ENCODE results near the gene RPUSD1. TPM values are rescaled to one million over a fixed set of nuclear protein-coding genes. Genes with fewer than 3 reads are reported as not detected.
A peak's percentile ranks its signal among the peaks of the same experiment; 100 is the strongest.
"Not testable (repeated sequence)": the region's sequence is repeated elsewhere in the genome, so short reads cannot be mapped to it uniquely, and the experiment has no call there.

RPUSD1 gene
- polyA plus RNA-seq, 1 donor: 13.5 TPM

DNA sequence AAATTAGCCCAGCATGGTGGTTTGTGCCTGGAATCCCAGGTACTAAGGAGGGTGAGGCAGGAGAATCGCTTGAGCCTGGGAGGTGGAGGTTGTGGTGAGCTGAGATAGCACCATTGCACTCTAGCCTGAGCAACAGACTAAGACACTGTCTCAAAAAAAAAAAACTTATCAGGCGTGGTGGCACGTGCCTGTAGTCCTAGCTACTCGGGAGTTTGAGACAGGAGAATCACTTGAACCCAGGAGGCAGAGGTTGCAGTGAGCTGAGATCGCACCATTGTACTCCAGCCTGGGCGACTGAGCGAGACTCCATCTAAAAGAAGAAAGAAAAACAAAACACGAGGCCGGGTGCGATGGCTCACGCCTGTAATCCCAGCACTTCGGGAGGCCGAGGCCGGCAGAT, 45.3 kb downstream of the RPUSD1 start:
- not testable (repeated sequence) for DNase-seq

DNA sequence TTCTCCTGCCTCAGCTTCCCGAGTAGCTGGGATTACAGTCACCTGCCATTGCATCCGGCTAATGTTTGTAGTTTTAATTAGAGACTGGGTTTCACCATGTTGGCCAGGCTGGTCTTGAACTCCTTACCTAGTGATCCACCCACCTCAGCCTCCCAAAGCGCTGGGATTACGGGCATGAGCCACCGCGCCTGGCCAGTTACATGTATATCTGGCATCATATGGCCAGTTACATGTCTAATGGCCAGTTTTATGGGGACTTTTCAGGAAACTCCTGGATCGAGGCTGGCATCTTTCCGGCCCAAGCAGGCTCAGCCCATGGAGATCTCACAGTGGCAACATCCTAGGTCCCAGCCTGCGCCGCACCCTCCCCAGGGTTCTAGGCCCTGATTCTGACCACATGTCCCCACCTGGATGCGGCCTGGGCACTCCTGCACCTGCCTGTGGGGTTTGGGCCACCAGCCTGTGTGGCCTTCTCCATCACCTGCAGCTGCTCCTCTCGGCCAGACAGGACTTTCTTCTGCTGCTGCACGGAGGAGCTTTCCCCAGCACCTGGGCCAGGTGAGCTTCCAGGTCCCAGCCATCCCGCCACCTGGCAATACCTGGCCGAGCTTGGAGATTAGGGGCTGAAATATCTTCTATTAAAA, 46.1 kb downstream of the RPUSD1 start:
- DNase-seq: no peak

DNA sequence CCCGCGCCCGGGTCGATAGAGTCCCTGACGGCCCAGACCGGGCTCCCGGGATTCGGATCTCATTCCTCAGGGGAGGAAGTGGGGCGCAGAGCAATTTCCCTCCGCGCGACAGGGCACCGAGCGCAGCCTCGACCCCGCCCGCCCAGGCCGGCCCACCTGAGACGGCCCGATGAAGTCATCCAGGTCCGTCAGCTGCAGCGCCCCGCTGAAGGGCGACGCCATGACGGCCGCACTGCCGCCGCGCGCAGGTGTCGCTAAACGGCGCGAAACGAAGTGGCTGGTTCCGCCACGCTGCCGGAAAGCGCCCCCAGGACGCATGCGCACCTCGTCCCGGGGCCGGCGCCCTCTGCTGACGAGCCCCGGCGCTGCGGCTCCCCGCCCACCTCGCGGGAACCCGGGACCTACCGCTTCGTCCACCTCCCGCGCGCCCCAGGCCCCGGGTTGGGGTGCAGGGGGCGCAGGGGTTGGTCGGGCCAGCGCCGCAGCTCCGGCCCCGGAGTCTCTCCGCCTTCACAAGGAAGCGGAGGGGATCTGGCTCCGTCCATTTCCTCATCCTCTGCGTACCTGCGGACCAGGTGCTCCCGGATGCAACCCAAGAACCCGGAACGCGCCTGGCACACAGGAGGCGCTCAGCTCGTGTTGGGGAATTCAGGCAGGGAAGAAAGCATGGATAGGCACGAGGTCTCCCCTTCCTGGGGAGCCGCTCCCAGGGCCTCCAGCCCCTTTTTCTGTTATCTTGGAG, 47.2 kb downstream of the RPUSD1 start, which contains the start of gene CIAO3:
Gene CIAO3, minus strand, starts transcription at position 234 of the 742 bp plus-strand sequence. Its CDS starts 12 bp downstream, at position 222.
- peak; percentile 92 for DNase-seq

DNA sequence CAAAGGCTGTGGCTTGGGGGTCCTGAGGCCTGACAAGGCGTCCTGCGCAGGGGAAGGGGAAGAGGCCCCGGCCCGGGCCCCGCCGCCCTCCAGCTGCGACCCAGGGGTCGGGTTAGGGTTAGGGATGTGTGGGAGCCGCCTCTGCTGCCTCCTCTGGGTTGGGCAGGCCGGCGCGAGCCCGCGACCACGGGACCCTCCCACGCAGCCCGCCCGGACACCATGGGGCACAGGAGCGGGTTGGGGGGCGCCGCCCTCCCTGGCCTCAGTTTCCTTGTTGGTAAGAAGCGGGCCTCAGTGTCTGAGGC, 47.8 kb downstream of the RPUSD1 start:
- no peak for DNase-seq

DNA sequence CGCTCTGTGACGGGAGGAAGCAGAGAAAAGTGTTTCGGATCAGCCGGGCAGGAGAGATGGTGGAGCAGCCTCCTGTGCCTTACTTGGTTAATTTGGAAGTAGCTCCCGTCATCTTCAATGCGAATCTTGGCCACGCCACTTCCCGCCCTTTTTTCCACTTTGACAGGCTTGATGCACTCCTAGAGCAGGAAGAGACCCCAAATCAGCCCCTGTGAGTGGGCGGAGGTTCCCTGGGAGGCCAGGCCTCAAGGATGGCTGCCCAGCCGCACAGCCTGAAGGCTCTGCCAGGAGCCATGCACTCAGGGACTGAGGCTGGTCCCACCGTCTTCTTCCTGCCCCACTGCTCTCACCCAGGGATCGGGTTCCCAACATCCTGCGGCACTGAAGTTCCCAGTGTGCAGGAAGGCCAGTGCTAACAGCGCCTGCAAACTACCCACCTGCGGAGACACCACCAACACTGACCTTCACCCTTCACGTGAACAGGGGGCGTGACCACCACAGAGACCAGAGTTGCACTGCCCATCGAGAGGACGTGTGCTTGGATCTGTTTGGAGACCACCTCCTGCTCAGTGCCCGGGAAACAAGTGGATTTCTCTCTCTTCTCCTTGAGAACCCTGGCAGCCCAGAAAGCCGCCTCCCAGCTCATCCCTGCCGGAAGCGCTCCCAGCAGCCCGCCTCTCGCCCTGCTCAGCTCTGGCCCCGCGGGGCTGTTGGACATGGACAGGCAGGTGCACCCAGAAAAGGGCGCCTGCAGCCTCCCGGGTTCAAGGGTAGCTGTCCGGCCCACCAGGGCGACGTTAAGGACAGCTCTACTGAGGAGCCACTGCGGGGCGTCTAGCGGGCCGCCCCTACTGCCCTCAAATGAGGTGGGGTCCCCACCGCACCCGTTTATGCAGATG, 48.4 kb downstream of the RPUSD1 start:
- no peak for DNase-seq

DNA sequence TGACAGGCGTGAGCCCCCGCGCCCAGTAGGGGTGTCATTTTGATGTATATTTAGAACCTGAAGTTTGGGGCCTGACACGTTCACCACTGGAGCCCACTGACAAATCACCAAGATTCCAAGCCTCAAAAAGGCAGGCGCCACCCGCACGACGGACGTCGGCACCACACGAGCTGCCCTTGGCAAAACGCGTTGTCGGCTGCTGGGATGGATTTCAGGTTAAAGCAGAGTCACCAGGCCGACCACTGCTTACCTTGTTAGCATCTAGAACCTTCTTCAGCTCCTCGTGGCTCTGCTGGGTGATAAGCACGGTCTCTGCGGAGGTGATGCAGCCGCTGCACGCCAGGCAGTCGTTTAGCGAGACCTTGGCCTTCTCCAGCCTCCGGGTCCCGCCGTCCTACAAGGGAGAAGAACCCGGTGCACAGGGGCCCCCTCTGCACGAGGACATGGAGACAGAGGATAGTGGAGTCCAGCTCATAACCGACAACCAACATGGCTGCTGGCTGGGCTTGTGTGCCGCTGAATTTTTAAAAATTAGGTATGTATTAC, 51.2 kb downstream of the RPUSD1 start:
- DNase-seq: no peak

DNA sequence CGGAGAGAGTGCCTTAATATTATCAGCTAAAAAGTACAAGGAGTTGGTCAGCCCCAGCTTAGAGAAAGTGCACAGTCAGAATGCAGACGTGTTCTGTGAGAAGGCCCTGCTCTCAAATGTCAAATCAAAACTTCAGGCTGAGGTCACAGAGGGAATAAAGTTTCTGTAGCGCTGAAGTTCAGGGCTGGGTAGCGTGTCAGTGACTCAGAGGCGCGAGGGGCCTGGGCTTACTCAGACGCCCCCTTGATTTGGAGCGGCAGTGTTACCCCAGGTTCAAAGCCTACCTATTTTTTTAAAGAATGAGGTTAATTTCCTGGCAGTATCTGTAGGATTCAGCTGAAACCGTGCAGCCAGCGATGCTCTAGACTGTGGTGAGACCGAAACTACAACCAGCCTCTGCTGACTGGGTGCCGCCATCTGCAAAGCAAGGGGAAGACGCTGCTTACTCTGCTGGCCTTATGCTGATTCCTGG, 52.2 kb downstream of the RPUSD1 start:
- DNase-seq: no peak

DNA sequence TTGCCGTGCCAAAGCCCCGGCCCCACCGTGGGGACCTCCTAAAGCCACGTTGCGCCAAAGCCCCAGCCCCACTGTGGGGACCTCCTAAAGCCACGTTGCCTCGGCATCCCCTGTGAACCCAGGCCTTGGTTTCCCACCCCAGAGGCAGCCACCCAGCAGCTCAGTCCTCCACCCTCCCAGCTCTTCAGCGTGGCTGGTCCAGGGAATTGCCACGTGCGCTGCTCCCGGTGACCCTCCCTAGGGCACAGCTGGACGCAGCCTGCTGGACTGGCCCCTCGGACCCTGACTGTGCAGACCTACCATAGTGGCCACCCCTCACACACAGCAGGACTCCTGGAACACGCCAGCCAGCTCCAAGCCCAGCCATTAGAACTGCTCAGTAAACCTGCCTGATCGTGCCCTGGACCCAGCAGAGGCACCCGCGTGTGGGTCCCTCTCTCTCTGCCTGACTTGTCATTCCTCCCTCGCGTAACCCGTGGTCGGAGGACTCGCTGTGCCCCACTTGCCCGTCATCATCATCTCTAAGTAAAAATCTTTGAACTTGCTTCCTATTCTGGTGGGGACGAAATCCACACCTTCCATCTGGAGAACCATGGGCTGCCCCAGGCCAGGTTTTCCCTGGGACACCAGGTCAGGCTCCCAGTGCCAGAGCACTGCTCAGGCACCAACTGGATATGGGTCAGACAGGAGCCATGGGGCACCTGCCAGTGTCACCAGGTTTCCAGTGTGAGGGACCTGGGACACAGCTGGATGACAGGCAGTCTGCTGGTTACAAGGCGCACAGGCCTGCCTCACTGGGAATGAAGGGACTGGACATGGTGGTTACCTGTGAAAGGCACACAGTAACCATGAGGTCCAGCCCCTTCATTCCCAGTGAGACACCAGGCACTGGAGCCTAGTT, 53.0 kb downstream of the RPUSD1 start:
- DNase-seq: no peak

Other genes starting within 250 kb of the RPUSD1 start
- gene PRR35, start 228.0 kb downstream of the RPUSD1 start, polyA plus RNA-seq (ENCODE audit: insufficient read length): 0.14 TPM
- gene NHLRC4, start 221.4 kb downstream of the RPUSD1 start, polyA plus RNA-seq (ENCODE audit: insufficient read length): 1.4 TPM
- gene PIGQ, start 218.4 kb downstream of the RPUSD1 start, polyA plus RNA-seq (ENCODE audit: insufficient read length): 21.3 TPM
- gene RAB40C, start 198.3 kb downstream of the RPUSD1 start, polyA plus RNA-seq (ENCODE audit: insufficient read length): 15.4 TPM
- gene WFIKKN1, start 157.4 kb downstream of the RPUSD1 start, polyA plus RNA-seq (ENCODE audit: insufficient read length): 0.80 TPM
- gene METTL26, start 152.1 kb downstream of the RPUSD1 start, polyA plus RNA-seq (ENCODE audit: insufficient read length): 47.8 TPM
- gene MCRIP2, start 146.6 kb downstream of the RPUSD1 start, polyA plus RNA-seq (ENCODE audit: insufficient read length): 17.6 TPM
- gene WDR90, start 139.0 kb downstream of the RPUSD1 start, polyA plus RNA-seq (ENCODE audit: insufficient read length): 16.9 TPM
- 68.7 TPM for gene RHOT2, start 120.2 kb downstream of the RPUSD1 start, polyA plus RNA-seq (ENCODE audit: insufficient read length)
- gene RHBDL1, start 112.7 kb downstream of the RPUSD1 start, polyA plus RNA-seq (ENCODE audit: insufficient read length): 1.8 TPM
- 94.0 TPM for gene STUB1, start 108.0 kb downstream of the RPUSD1 start, polyA plus RNA-seq (ENCODE audit: insufficient read length)
- 33.9 TPM for gene JMJD8, start 104.0 kb downstream of the RPUSD1 start, polyA plus RNA-seq (ENCODE audit: insufficient read length)
- gene WDR24, start 98.0 kb downstream of the RPUSD1 start, polyA plus RNA-seq (ENCODE audit: insufficient read length): 9.6 TPM
- 0.52 TPM for gene FBXL16, start 82.6 kb downstream of the RPUSD1 start, polyA plus RNA-seq (ENCODE audit: insufficient read length)
- gene METRN, start 73.3 kb downstream of the RPUSD1 start, polyA plus RNA-seq (ENCODE audit: insufficient read length): 29.2 TPM
- gene ANTKMT, start 67.2 kb downstream of the RPUSD1 start, polyA plus RNA-seq (ENCODE audit: insufficient read length): 15.2 TPM
- 1.4 TPM for gene CCDC78, start 61.9 kb downstream of the RPUSD1 start, polyA plus RNA-seq (ENCODE audit: insufficient read length)
- gene HAGHL, start 61.3 kb downstream of the RPUSD1 start, polyA plus RNA-seq (ENCODE audit: insufficient read length): 3.0 TPM
- gene CIAO3, start 47.4 kb downstream of the RPUSD1 start, polyA plus RNA-seq (ENCODE audit: insufficient read length): 17.1 TPM
- 0.97 TPM for gene MSLN, start 27.6 kb downstream of the RPUSD1 start, polyA plus RNA-seq (ENCODE audit: insufficient read length)
- 15.7 TPM for gene CHTF18, start 239 bp upstream of the RPUSD1 start, polyA plus RNA-seq (ENCODE audit: insufficient read length)
- gene GNG13, start 12.4 kb upstream of the RPUSD1 start, polyA plus RNA-seq (ENCODE audit: insufficient read length): not detected
- 13.9 TPM for gene LMF1, start 182.6 kb upstream of the RPUSD1 start, polyA plus RNA-seq (ENCODE audit: insufficient read length)
- gene SOX8, start 193.4 kb upstream of the RPUSD1 start, polyA plus RNA-seq (ENCODE audit: insufficient read length): 43.7 TPM

Data from hindlimb muscle (tissue), 1 donor.